Measurements from ENCODE around the gene PARP9. TPM values are rescaled to one million over a fixed set of nuclear protein-coding genes. Genes with fewer than 3 reads are reported as not detected.
A peak's percentile ranks its signal among the peaks of the same experiment; 100 is the strongest.

The PARP9 gene
- total and polyA plus RNA-seq, 2 of the 8 experiments (the other 6 are each of a cell fraction or from before 2014, with no cell fraction given): 3.7 to 4.5 TPM

DNA sequence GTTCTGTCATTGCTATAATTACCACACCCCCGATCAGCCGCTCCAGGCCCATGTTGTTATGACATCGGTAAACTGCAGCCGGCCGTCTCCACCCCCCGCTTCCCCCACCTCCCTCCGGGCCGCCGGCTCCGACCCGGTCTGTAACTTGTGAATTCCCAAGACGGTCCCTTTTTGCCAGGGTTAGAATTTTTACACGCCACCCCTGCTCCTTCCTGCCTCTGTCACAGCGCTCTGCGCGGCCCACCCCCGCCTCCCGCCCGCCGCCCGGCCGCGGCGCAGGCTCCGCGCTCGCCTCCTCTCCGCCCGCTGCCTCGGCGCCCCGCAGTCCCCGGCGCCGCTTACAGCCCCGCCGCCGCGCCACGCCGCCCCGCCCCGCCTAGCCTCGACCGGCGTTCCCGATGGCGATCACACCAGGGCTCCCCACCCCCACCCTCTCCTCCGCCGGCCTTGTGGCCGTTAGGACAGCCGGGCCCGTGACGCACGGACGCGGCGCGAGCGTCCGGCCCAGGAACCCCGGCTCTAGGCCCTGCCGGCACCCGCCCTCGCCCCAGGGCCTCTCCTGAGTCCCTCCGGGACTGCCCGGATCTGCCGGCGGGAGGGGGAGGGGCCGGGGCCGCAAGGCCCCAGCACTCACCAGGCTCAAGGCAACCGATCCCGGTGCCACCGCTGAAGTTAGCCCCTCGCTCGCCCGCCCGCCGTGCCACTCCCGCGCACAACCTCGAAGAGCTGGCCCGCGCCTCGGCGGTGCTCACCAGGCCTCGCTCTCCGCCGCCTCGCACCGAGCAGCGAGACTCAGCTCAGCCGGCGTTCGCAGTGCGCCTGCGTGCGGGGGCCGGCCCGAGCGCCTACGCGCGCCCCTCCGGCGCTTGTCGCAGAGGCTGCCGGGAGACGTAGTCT is 49.7 kb downstream of the PARP9 start, which contains the start of gene KPNA1 (continued):
- TF ChIP-seq SIX5 (IDR thresholded peaks at IDR 0.05; ENCODE audit: low read depth, low read length): peak; percentile 63
- TF ChIP-seq, protein P1, sequence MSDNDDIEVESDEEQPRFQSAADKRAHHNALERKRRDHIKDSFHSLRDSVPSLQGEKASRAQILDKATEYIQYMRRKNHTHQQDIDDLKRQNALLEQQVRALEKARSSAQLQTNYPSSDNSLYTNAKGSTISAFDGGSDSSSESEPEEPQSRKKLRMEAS (IDR thresholded peaks at IDR 0.05): peak; percentile 64
- TF ChIP-seq SIN3A (conservative IDR thresholded peaks at IDR 0.05 in 1 of 2, IDR thresholded peaks at IDR 0.05 in 1 of 2; ENCODE audit: low read depth in 1 of 2, low read length in 2 of 2): 0 out of 4 replicates have a peak, but pooled peaks of 1 of the 2 experiments have one; percentile 4
- TF ChIP-seq CBX8 (IDR thresholded peaks at IDR 0.05; ENCODE audit: borderline replicate concordance, low read depth, low read length): no peak
- TF ChIP-seq CHD1 (IDR thresholded peaks at IDR 0.05; ENCODE audit: low read depth, low read length): no peak
- no peak for TF ChIP-seq TCF12 (IDR thresholded peaks at IDR 0.05; ENCODE audit: low read depth, low read length)
- TF ChIP-seq, protein P2, sequence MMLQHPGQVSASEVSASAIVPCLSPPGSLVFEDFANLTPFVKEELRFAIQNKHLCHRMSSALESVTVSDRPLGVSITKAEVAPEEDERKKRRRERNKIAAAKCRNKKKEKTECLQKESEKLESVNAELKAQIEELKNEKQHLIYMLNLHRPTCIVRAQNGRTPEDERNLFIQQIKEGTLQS (IDR thresholded peaks at IDR 0.05; ENCODE audit: insufficient read depth, low read depth, low read length): 0 out of 2 replicates have a peak, but pooled peaks have one; percentile 24
- 0 out of 2 replicates have a peak, but pooled peaks have one; percentile 57 for TF ChIP-seq KDM1A (IDR thresholded peaks at IDR 0.05; ENCODE audit: borderline replicate concordance, low read length)
- TF ChIP-seq ASH2L (IDR thresholded peaks at IDR 0.05; ENCODE audit: low read length): peak; percentile 97
- TF ChIP-seq SIRT6 (IDR thresholded peaks at IDR 0.05; ENCODE audit: low read length): no peak
- TF ChIP-seq, protein P3, sequence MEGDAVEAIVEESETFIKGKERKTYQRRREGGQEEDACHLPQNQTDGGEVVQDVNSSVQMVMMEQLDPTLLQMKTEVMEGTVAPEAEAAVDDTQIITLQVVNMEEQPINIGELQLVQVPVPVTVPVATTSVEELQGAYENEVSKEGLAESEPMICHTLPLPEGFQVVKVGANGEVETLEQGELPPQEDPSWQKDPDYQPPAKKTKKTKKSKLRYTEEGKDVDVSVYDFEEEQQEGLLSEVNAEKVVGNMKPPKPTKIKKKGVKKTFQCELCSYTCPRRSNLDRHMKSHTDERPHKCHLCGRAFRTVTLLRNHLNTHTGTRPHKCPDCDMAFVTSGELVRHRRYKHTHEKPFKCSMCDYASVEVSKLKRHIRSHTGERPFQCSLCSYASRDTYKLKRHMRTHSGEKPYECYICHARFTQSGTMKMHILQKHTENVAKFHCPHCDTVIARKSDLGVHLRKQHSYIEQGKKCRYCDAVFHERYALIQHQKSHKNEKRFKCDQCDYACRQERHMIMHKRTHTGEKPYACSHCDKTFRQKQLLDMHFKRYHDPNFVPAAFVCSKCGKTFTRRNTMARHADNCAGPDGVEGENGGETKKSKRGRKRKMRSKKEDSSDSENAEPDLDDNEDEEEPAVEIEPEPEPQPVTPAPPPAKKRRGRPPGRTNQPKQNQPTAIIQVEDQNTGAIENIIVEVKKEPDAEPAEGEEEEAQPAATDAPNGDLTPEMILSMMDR (IDR thresholded peaks at IDR 0.05; ENCODE audit: control extremely low read depth in 1 of 3, insufficient read depth in 1 of 3, low read depth in 1 of 3, low read length in 3 of 3): no peak
- no peak for TF ChIP-seq BRCA1 (IDR thresholded peaks at IDR 0.05; ENCODE audit: low read depth, low read length)
- peak; percentile 70 to 88 for TF ChIP-seq POLR2A (IDR thresholded peaks at IDR 0.05; ENCODE audit: control extremely low read depth in 1 of 2, low read depth in 2 of 2, low read length in 2 of 2)
